Brain microvascular endothelial cell (primary cell): ENCODE measurements around the gene EYS.

Experiments
- DNase-seq: peaks from one replicate; pipeline ENCODE4 v3.0.0-alpha.2; 2020
- H3K27ac ChIP-seq: fragments of 250-450 bp; sonication (Bioruptor Pico); 2 replicates; pipeline ENCODE4 v1.5.1; 2020; ENCODE audit warnings: mild to moderate bottlenecking, moderate library complexity
- H3K27me3 ChIP-seq: fragments of 250-450 bp; sonication (Bioruptor Pico); replicated peaks from 2 replicates; pipeline ENCODE4 v1.5.1; 2020; ENCODE audit warnings: mild to moderate bottlenecking
- H3K36me3 ChIP-seq: fragments of 250-450 bp; sonication (Bioruptor Pico); replicated peaks from 2 replicates; pipeline ENCODE4 v1.5.1; 2020; ENCODE audit warnings: mild to moderate bottlenecking
- H3K4me3 ChIP-seq: 2 replicates; pipeline ENCODE4 v1.5.1; 2011; ENCODE audit warnings: low read depth, mild to moderate bottlenecking, control low read depth, low read length, moderate library complexity
- CTCF ChIP-seq: IDR thresholded peaks from 2 replicates; pipeline ENCODE4 v1.5.1; 2011; ENCODE audit warnings: low read depth, mild to moderate bottlenecking, moderate library complexity, low read length, control low read depth, inconsistent platforms; ENCODE audit errors: missing control alignments
- in situ Hi-C: cut with HindIII; loops from 2 replicates; pipeline ENCODE4 v1.10.0; 2017; ENCODE audit warnings: low sequenced_read_pairs, low pct_ligation_motif_present

The EYS gene

GRCh38 chr6:64084185-64084663 is 1622.8 kb downstream of the EYS start:
- H3K27me3 ChIP-seq = no peaks in the 10 kb centered on the region
- H3K27ac ChIP-seq = no peak overlapping the region
- no peak overlapping the region for H3K4me3 ChIP-seq
- no peak for TF ChIP-seq CTCF
- no peaks in the 10 kb centered on the region for H3K36me3 ChIP-seq
- no peak for DNase-seq
- in situ Hi-C loops = no loop called here

- no peaks in the 10 kb centered on the region for H3K27me3 ChIP-seq
- H3K27ac ChIP-seq = no peak overlapping the region
- no peaks in the 10 kb centered on the region for H3K36me3 ChIP-seq
- H3K4me3 ChIP-seq = no peak overlapping the region
- no peak for TF ChIP-seq CTCF
- no peak for DNase-seq
- in situ Hi-C loops = no loop called here
These were observed 1623.8 kb downstream of the EYS start for GRCh38 chr6:64083261-64083660.

GRCh38 chr6:64081453-64081852 is 1625.6 kb downstream of the EYS start:
- H3K36me3 ChIP-seq = no peaks in the 10 kb centered on the region
- TF ChIP-seq CTCF = no peak
- no peak for DNase-seq
- H3K27ac ChIP-seq = no peak overlapping the region
- no peak overlapping the region for H3K4me3 ChIP-seq
- H3K27me3 ChIP-seq = no peaks in the 10 kb centered on the region
- in situ Hi-C loops = no loop called here

GRCh38 chr6:64074981-64075380 is 1632.0 kb downstream of the EYS start:
- no peak for TF ChIP-seq CTCF
- Histone ChIP-seq H3K4me3 (no peak overlapping the region), H3K36me3 (no peaks in the 10 kb centered on the region), H3K27me3 (no peaks in the 10 kb centered on the region), H3K27ac (no peak overlapping the region)
- no peak for DNase-seq
- in situ Hi-C loops = no loop called here

- no peak for DNase-seq
- no peak for TF ChIP-seq CTCF
- Histone ChIP-seq H3K27ac (no peak overlapping the region), H3K36me3 (no peaks in the 10 kb centered on the region), H3K27me3 (no peaks in the 10 kb centered on the region), H3K4me3 (no peak overlapping the region)
- in situ Hi-C loops = no loop called here
These were observed 1634.3 kb downstream of the EYS start for GRCh38 chr6:64072686-64073085.

GRCh38 chr6:64064919-64065318 is 1642.1 kb downstream of the EYS start:
- Histone ChIP-seq H3K36me3 (no peaks in the 10 kb centered on the region), H3K27ac (no peak overlapping the region), H3K4me3 (no peak overlapping the region), H3K27me3 (no peaks in the 10 kb centered on the region)
- no peak for TF ChIP-seq CTCF
- DNase-seq = no peak
- in situ Hi-C loops = no loop called here
